Hepatocyte (in vitro differentiated cells): Measurements from ENCODE around the gene BACH2. TPM values are rescaled to one million over a fixed set of nuclear protein-coding genes. Genes with fewer than 3 reads are reported as not detected.

Experiments used
- DNase-seq: peaks from one replicate; pipeline ENCODE4 v3.0.0-alpha.2; 2016; ENCODE audit warnings: low spot score
- H2AFZ ChIP-seq: fragments of 200-600 bp; sonication (generic); 2 replicates; pipeline ENCODE4 v1.6.0; 2016; ENCODE audit warnings: antibody characterized with exemption, mild to moderate bottlenecking
- H3K27ac ChIP-seq: fragments of 200-600 bp; sonication (generic); 2 replicates; pipeline ENCODE4 v1.5.1; 2016; ENCODE audit warnings: mild to moderate bottlenecking
- H3K27me3 ChIP-seq: fragments of 200-600 bp; sonication (generic); 2 replicates; pipeline ENCODE4 v1.6.1; 2016
- H3K36me3 ChIP-seq: fragments of 200-600 bp; sonication (generic); replicated peaks from 2 replicates; pipeline ENCODE4 v1.5.1; 2016; ENCODE audit warnings: low read depth; ENCODE audit not compliant: insufficient read depth
- H3K4me1 ChIP-seq: fragments of 200-600 bp; sonication (generic); 2 replicates; pipeline ENCODE4 v1.5.1; 2016; ENCODE audit warnings: mild to moderate bottlenecking, moderate library complexity; ENCODE audit not compliant: insufficient read depth
- H3K4me2 ChIP-seq: fragments of 200-600 bp; sonication (generic); 2 replicates; pipeline ENCODE4 v1.6.0; 2016
- H3K4me3 ChIP-seq: fragments of 200-600 bp; sonication (generic); 2 replicates; pipeline ENCODE4 v1.5.1; 2016; ENCODE audit warnings: mild to moderate bottlenecking
- H3K79me2 ChIP-seq: fragments of 200-600 bp; sonication (generic); 2 replicates; pipeline ENCODE4 v1.6.0; 2017; ENCODE audit warnings: mild to moderate bottlenecking
- H3K9me2 ChIP-seq: fragments of 200-600 bp; sonication (generic); replicated peaks from 2 replicates; pipeline ENCODE4 v1.6.0; 2017; ENCODE audit warnings: mild to moderate bottlenecking; ENCODE audit not compliant: insufficient read depth
- H3K9me3 ChIP-seq: fragments of 200-600 bp; sonication (generic); 2 replicates; pipeline ENCODE4 v1.5.1; 2016; ENCODE audit warnings: low read depth, mild to moderate bottlenecking
- H4K20me1 ChIP-seq: fragments of 200-600 bp; sonication (generic); 2 replicates; pipeline ENCODE4 v1.6.0; 2016; ENCODE audit warnings: mild to moderate bottlenecking; ENCODE audit not compliant: insufficient read depth, poor library complexity, severe bottlenecking
- EZH2 ChIP-seq: fragments of 200-600 bp; sonication (generic); IDR thresholded peaks from 2 replicates; pipeline ENCODE4 v1.6.1; 2016; ENCODE audit warnings: antibody characterized with exemption, mild to moderate bottlenecking, borderline replicate concordance
- EZH2phosphoT487 ChIP-seq: fragments of 200-600 bp; sonication (generic); IDR thresholded peaks from one replicate; pipeline ENCODE4 v1.6.1; 2018; ENCODE audit warnings: antibody characterized with exemption, mild to moderate bottlenecking, low read depth, moderate library complexity; ENCODE audit not compliant: unreplicated experiment, severe bottlenecking
- WGBS: methylation state at CpG from one replicate; pipeline ENCODE4 v1.1.6; 2016; ENCODE audit warnings: low lambda C conversion rate; ENCODE audit errors: missing lambda C conversion rate; 5-methylcytosine and 5-hydroxymethylcytosine counted together
- polyA plus RNA-seq: library from polyadenylated mRNA; unstranded; fragments of >200 nt; fragmentation: Nextera tagmentation; extraction: Ambion mirVana; gene quantifications from 2 replicates; pipeline ENCODE4 v1.2.1, GENCODE V29; 2016
- total RNA-seq: library from RNA; depleted of rRNA; stranded (reverse); fragments of >200 nt; gene quantifications from 2 replicates; pipeline ENCODE4 v1.2.3, GENCODE V29; 2014
- TF ChIP-seq, protein P1 (sequence below): fragments of 200-600 bp; sonication (generic); IDR thresholded peaks from 2 replicates; pipeline ENCODE4 v1.5.1; 2016; ENCODE audit warnings: antibody characterized with exemption, mild to moderate bottlenecking; ENCODE audit not compliant: poor library complexity

BACH2 gene
- total and polyA plus RNA-seq, 2 experiments from 2014 or later = 2.3 to 2.6 TPM

DNA sequence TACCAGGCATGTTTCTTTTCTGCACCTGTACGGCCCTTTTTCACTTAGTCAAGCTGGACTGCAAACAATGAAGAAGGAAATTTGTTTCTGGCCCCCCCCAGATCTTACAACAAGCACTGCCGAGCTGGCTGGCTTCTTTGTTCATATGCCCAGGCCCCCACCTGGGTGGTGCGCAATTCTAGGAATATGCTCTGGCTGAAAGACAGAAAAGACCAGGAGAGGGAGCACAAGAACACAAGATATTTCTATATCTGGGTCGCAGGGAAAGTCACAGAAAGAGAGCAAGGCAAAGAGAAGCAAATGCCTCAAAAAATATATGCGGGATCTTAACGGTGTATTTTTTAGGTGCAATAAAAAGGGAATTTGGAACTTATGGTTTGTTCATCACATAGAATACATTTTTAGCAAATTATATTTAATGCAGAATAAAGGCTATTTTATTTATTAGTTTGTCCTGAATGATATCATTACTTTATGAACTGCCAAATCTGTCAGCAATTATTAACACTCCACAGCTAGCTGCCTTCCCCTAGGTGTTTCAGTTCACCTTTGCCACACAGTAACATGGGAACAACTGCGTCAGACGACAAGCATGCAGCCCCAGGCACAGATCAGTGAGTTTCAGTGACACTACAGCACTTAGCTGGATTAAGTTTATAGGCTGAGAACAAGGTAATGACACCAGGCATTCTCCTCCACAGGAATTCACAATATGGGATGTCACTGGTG is 325.9 kb downstream of the BACH2 start:
- Histone ChIP-seq H3K9me2 (no peaks in the 10 kb centered on the region), H3K9me3 (no peaks in the 10 kb centered on the region), H3K4me1 (peaks cover 9% of the 10 kb centered on the region), H2AFZ (no peak overlapping the region), H3K27ac (no peak overlapping the region), H3K36me3 (no peaks in the 10 kb centered on the region), H4K20me1 (no peaks in the 10 kb centered on the region), H3K27me3 (no peaks in the 10 kb centered on the region), H3K4me3 (no peak overlapping the region), H3K4me2 (no peak overlapping the region), H3K79me2 (no peaks in the 10 kb centered on the region)
- DNase-seq = peak; percentile 79
- TF ChIP-seq EZH2phosphoT487 (no peak), EZH2 (no peak)
- TF ChIP-seq, protein P1, sequence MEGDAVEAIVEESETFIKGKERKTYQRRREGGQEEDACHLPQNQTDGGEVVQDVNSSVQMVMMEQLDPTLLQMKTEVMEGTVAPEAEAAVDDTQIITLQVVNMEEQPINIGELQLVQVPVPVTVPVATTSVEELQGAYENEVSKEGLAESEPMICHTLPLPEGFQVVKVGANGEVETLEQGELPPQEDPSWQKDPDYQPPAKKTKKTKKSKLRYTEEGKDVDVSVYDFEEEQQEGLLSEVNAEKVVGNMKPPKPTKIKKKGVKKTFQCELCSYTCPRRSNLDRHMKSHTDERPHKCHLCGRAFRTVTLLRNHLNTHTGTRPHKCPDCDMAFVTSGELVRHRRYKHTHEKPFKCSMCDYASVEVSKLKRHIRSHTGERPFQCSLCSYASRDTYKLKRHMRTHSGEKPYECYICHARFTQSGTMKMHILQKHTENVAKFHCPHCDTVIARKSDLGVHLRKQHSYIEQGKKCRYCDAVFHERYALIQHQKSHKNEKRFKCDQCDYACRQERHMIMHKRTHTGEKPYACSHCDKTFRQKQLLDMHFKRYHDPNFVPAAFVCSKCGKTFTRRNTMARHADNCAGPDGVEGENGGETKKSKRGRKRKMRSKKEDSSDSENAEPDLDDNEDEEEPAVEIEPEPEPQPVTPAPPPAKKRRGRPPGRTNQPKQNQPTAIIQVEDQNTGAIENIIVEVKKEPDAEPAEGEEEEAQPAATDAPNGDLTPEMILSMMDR = peak; percentile 89
- WGBS = 38% methylated on average over 8 of the region's 8 CpGs

DNA sequence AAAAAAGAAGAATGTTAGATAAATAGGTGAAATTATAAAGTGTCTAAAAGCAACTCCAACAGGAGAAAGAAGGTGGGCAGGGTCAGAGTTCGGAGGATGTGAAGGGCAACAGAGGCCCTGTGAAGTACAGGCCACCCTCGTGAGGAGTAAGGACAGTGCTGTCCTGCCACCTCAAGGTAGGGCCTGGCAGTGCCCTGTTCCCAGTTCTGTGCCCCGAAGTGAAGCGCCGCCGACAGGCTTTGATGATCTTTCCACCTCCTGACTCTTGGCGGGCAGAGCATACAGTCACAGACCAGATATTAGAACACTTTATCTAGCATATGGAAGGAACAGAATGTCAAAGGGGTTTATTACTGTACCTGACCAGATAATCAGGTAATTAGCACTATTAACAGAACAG is 326.6 kb downstream of the BACH2 start:
- Histone ChIP-seq H3K4me3 (no peak overlapping the region), H3K27me3 (no peaks in the 10 kb centered on the region), H3K4me1 (peaks cover 2% of the 10 kb centered on the region), H2AFZ (no peak overlapping the region), H3K36me3 (no peaks in the 10 kb centered on the region), H3K79me2 (no peaks in the 10 kb centered on the region), H3K4me2 (no peak overlapping the region), H4K20me1 (no peaks in the 10 kb centered on the region), H3K27ac (no peak overlapping the region), H3K9me2 (no peaks in the 10 kb centered on the region), H3K9me3 (no peaks in the 10 kb centered on the region)
- TF ChIP-seq EZH2 (no peak), EZH2phosphoT487 (no peak)
- TF ChIP-seq, protein P1 = no peak
- no peak for DNase-seq
- WGBS = 85% methylated on average over 7 of the region's 7 CpGs

DNA sequence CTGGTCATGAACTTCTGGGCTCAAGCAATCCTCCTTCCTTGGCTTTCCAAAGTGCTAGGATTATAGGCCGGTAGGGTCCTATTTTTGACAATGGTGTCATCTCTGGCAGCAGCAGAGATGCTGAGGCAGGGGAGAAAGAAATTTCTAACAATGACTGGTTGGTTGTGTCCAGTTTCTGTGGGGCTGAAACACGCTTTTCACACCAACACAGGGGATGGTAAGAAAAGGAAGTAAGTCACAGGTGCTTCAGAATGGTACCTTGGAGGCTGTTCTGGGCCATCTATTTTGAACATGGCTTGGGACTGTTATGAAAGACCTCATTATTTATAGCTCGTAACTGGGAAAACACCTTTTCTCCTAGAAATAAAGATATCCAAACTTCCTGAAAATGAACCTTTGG is 329.7 kb downstream of the BACH2 start:
- 94% methylated on average over 3 of the region's 3 CpGs for WGBS
- DNase-seq = no peak
- no peaks in the 10 kb centered on the region for H3K9me3 ChIP-seq
- H4K20me1 ChIP-seq = no peaks in the 10 kb centered on the region
- H3K4me1 ChIP-seq = no peaks in the 10 kb centered on the region
- no peak overlapping the region for H2AFZ ChIP-seq
- H3K4me3 ChIP-seq = no peak overlapping the region
- H3K9me2 ChIP-seq = no peaks in the 10 kb centered on the region
- H3K36me3 ChIP-seq = no peaks in the 10 kb centered on the region
- TF ChIP-seq EZH2 = no peak
- TF ChIP-seq, protein P1 = no peak
- TF ChIP-seq EZH2phosphoT487 = no peak
- H3K4me2 ChIP-seq = no peak overlapping the region
- no peaks in the 10 kb centered on the region for H3K27me3 ChIP-seq
- H3K79me2 ChIP-seq = no peaks in the 10 kb centered on the region
- H3K27ac ChIP-seq = no peak overlapping the region
